ENCODE measurements around the gene MID1.

- no peak for TF ChIP-seq CTCF (IDR thresholded peaks at IDR 0.05)
- TF ChIP-seq POLR2AphosphoS5 (IDR thresholded peaks at IDR 0.05; ENCODE audit: low read depth, low read length) = no peak
- TF ChIP-seq TCF7L2 (IDR thresholded peaks at IDR 0.05; ENCODE audit: low read depth, low read length) = no peak
- no peak for TF ChIP-seq SIN3A (IDR thresholded peaks at IDR 0.05; ENCODE audit: borderline replicate concordance, insufficient read depth, low read depth, low read length)
- TF ChIP-seq, protein P1, sequence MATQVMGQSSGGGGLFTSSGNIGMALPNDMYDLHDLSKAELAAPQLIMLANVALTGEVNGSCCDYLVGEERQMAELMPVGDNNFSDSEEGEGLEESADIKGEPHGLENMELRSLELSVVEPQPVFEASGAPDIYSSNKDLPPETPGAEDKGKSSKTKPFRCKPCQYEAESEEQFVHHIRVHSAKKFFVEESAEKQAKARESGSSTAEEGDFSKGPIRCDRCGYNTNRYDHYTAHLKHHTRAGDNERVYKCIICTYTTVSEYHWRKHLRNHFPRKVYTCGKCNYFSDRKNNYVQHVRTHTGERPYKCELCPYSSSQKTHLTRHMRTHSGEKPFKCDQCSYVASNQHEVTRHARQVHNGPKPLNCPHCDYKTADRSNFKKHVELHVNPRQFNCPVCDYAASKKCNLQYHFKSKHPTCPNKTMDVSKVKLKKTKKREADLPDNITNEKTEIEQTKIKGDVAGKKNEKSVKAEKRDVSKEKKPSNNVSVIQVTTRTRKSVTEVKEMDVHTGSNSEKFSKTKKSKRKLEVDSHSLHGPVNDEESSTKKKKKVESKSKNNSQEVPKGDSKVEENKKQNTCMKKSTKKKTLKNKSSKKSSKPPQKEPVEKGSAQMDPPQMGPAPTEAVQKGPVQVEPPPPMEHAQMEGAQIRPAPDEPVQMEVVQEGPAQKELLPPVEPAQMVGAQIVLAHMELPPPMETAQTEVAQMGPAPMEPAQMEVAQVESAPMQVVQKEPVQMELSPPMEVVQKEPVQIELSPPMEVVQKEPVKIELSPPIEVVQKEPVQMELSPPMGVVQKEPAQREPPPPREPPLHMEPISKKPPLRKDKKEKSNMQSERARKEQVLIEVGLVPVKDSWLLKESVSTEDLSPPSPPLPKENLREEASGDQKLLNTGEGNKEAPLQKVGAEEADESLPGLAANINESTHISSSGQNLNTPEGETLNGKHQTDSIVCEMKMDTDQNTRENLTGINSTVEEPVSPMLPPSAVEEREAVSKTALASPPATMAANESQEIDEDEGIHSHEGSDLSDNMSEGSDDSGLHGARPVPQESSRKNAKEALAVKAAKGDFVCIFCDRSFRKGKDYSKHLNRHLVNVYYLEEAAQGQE (IDR thresholded peaks at IDR 0.05; ENCODE audit: insufficient read depth in 1 of 2, low read depth in 2 of 2, low read length in 1 of 2) = no peak
Observed at GRCh38 chrX:10667143-10667542, 46.8 kb upstream of the MID1 start.
